GM21515 (cell line): Measurements from ENCODE around the gene PMM1.
"Not testable (repeated sequence)": the region's sequence is repeated elsewhere in the genome, so short reads cannot be mapped to it uniquely, and the experiment has no call there.

Experiments
- ATAC-seq: cut with Tn5 transposase; IDR thresholded peaks from one replicate; pipeline ENCODE4 v1.9.1; 2021; ENCODE audit not compliant: unreplicated experiment

The PMM1 gene

DNA sequence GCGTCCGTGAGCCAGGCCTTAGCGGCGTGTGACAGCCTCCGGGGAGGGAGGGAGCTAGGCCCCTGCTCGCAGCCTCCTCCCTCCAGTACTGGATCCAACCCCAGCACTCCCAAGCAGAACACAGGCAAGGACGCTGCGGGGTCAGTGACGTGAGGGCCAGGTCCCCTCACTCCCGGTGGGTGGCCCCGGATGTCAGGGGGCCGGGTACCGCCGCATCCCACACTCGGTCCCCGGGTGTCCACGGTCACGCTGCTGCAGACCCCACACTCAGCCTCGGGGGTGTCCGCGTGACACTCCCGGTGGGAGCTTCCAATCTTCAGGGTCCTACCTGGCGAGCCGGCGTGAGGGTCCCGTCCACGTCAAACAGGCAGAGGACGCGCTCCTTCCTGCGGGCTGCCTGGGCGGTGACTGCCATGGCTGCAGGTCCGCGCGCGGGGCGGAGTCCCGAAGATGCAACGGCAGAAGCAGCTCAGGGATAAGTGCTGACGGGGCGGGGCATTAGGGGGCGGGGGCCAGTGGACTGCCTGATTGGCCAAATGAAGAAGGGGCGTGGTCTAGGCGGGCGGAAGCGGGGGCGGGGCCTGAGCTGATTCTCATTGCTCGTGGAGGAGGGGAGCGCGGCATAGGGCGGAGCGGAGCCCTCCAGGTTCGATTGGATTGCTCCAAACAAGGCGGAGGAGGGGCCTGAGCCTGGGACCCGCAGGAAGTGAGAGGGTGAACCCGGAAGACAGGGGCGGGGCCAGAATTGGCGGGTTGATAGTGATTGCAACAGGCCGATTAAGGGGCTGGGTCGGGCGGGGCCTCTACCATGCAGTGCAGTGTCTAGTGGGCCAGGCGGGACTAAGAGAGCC, at the start of gene PMM1:
Gene PMM1 (minus strand): TSS at position 450 of the 851 bp plus-strand sequence. CDS start 35 bp downstream, at position 415.
- ATAC-seq, result peak; percentile 89

- ATAC-seq, result no peak
Measured at GRCh38 chr22:41638748-41639147, 49.1 kb upstream of the PMM1 start.

DNA sequence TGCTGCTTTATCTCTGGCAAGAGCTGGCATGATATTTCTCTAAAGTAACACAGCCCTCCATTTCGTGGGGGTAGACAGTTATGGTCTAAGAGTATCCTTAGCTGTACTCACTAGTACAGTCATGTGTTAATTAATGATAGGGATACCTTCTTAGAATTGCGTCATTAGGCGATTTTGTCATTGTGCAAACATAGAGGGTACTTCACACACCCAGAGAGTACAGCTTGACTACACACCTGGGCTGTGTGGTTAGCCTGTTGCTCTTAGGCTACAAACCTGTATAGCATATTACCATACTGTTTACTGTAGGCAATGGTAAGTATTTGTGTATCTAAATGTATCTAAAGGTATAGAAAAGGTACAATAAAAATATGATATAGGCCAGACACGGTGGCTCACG, 48.5 kb upstream of the PMM1 start:
- ATAC-seq, result no peak

DNA sequence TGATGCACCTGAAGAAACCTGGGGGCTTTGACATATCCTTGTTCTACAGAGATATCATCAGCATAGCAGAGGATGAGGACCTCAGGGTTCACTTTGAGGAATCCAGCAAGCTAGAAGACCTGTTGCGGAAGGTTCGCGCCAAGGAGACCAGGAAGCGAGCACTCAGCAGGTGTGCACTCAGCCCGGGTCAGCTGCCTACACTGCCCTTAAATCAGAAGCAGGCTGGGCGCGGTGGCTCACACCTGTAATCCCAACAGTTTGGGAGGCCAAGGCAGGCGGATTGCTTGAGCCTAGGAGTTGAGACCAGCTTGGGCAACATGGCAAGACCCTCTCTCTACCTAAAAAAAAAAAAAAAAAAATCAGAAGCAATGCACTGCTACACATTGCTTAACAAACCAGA, 48.0 kb upstream of the PMM1 start:
- ATAC-seq, result not testable (repeated sequence)

DNA sequence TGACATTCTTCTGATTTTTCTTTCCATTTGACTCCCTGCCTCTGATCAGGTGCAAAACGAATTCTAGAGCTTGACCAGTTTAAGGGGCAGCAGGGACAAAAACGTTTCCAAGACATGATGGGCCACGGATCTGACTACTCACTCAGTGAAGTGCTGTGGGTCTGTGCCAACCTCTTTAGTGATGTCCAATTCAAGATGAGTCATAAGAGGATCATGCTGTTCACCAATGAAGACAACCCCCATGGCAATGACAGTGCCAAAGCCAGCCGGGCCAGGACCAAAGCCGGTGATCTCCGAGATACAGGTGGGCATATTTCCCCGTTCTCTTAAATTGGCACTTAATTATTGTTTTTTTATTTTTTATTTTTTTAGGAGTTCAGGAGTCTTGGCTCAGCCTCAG, 46.8 kb upstream of the PMM1 start:
- ATAC-seq, result no peak

DNA sequence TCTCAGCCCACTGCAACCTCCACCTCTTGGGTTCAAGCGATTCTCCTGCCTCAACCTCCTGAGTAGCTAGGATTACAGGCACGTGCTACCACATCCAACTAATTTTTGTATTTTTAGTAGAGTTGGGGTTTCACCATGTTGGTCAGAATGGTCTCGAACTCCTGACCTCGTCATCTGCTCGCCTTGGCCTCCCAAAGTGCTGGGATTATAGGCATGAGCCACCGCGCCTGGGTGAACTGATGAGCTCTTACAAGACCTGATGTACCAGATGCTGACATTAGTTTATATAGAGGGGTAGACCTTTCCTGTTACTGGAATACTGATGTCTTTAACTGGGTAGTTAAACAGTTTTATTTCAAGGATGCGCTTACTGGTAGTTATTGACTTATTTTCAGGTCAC, 45.0 kb upstream of the PMM1 start:
- not testable (repeated sequence) for ATAC-seq

DNA sequence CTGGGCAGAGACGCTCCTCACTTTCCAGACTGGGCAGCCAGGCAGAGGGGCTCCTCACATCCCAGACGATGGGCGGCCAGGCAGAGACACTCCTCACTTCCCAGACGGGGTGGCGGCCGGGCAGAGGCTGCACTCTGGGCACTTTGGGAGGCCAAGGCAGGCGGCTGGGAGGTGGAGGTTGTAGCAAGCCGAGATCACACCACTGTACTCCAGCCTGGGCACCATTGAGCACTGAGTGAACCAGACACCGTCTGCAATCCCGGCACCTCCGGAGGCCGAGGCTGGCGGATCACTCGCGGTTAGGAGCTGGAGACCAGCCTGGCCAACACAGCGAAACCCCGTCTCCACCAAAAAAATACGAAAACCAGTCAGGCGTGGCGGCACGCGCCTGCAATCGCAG, 42.0 kb upstream of the PMM1 start:
- not testable (repeated sequence) for ATAC-seq

- not testable (repeated sequence) for ATAC-seq
Measured at GRCh38 chr22:41631115-41631514, 41.5 kb upstream of the PMM1 start.

GRCh38 chr22:41625577-41625976, 35.9 kb upstream of the PMM1 start:
- ATAC-seq, result no peak

DNA sequence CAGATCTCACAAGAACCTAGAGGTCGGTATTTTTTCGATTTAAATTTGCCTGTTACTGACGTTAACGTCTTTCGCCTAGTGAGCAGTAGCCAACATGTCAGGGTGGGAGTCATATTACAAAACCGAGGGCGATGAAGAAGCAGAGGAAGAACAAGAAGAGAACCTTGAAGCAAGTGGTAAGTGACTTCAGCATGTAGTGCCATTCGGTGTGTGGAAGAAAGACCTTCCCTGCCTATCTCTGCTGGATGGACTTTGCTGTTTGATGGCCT, 32.2 kb upstream of the PMM1 start:
- no peak for ATAC-seq

DNA sequence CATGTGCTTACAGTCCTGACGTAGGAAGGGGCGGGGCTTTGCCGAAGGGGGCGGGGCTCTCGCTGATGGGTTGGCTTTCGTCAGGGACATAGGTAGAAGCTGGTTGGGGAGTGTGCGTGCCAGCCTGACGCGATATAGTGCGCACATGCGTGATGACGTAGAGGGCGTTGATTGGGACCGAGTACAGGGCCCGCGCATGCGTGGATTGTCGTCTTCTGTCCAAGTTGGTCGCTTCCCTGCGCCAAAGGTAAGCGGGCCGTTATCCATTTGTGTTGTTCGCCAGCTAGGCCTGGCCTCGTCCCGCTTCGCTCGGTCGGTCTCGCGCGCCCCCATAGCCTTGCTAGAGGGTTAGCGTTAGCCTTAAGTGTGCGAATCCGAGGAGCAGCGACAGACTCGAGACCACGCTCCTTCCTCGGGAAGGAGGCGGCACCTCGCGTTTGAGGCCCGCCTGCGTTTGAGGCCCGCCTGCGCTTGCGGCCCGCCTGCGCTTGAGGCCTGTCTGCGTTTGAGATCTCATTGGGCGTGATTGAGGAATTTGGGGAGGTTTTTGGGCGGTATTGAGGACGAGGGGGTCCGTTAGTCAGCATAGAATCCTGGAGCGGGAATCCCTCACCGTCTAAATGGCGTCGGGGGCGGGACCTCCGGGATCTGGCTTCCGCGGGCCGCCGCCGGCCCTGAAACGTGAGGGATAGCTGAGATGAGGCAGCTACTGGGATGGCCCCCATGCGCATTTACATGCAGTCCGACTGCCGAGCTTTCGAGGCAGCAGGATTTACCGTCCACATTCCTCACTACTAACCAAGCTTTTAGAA, 31.7 kb upstream of the PMM1 start, which contains the start of gene XRCC6:
Gene XRCC6 (plus strand): TSS at position 197 of the 812 bp plus-strand sequence. CDS start 710 bp downstream, outside the sequence.
- peak; percentile 76 for ATAC-seq

DNA sequence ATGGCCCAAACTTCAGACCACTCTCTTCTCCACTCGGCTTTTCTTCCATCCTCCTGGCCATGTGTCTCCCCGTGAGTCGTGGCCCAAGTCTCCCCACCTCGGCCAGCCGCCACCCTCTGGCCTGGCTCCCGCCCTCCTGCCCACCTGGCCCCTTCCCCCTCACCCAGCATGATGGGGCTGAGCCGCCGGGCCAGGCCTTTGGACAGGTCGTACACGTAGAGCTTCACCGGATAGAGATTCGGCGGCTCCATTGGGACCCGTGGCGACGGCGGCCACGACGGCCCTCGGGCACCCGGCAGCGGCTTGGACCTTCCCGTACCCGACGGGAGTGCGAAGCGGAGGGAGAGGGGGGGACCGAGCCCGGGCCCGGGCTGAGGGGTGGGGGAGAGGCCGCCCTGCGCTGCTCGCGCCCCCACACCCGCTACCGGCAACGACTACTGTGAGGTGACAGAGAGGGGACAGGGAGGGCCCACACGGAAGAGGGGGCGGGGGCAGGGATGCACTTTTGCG, 31.0 kb upstream of the PMM1 start, which contains the start of gene DESI1:
Gene DESI1 (minus strand): TSS at position 455 of the 510 bp plus-strand sequence. CDS start 204 bp downstream, at position 251.
- ATAC-seq, result peak; percentile 27

DNA sequence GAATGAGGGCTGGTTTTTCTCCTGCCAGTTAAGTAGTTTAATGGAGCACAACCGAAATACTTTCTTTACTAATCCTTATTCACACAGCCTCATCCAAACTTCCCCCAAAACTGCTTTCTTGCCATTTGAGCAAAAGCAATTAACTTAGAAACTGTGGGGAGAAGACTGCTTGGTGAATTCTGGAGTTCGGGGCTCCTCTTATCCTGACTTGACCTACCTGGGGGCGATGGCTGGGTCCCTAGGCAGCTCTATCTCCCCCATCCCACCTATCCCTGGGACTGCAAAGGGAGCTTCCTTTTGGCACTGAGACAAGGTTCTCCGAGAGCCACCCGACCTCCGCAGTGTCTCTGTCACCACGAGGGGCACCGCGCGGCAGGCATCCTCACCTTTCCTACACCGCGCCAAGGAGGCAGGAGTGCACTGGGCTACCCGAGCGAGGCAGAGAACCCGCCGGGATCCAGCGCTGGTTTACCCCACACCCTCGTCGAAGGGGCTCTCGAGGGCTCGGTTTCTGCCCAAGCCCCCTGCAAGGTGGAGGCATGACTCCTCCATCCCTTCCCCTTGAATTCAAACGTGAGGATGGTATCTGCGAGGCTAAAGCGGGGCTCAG, 30.4 kb upstream of the PMM1 start:
- no peak for ATAC-seq

- ATAC-seq, result no peak
Measured at GRCh38 chr22:41613456-41613855, 23.8 kb upstream of the PMM1 start.

- no peak for ATAC-seq
Measured at GRCh38 chr22:41612603-41613306, 23.1 kb upstream of the PMM1 start.

GRCh38 chr22:41608386-41608785, 18.7 kb upstream of the PMM1 start:
- ATAC-seq, result no peak

DNA sequence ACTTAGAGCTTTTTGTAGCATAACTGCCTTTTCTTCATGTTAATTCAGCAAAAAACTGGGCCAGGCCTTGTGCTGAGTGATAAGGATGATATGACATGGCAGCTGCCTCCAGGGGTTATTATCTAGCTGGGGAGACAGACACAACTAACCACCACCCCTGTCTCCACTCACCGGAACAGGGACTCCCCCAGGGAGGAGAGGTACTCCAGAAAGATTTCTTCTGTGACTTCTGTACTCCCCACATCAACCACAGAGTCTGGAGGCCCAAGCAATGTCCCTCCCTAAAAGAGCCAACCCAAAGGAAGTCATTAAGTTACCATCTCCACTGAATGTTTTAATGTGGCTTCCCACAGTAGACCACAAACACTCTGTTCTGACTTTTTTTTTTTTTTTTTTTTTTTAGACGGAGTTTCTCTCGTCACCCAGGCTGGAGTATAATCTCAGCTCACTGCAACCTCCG, 14.3 kb upstream of the PMM1 start:
- peak; percentile 65 for ATAC-seq

- ATAC-seq, result no peak
Measured at GRCh38 chr22:41600976-41601375, 11.3 kb upstream of the PMM1 start.

GRCh38 chr22:41598891-41599635, 9.4 kb upstream of the PMM1 start:
- ATAC-seq, result no peak

DNA sequence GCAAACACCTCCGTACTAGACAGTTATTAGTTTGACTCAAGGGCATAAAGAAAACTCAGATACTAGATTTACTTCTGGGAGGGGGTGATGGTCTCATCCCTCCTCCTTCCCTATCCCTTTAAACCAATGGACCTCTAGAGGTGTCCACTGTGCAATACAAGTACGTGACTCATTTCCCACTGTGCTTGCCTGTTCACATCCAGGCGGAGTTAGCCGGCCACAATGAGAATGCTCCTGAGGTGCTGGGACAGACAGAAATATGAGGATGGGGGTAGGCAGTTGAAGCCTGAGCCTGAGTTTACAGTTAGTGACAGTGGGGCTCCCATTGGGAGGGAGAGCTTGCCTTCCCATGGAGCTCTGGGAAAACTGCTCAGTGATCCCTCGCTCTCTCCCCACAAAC, 8.4 kb upstream of the PMM1 start:
- ATAC-seq, result no peak
